Measurements from ENCODE around the gene MIS18A. TPM values are rescaled to one million over a fixed set of nuclear protein-coding genes. Genes with fewer than 3 reads are reported as not detected.

Gene MIS18A
- total RNA-seq, 3 donors from 2014 or later = 4.2 to 10.8 (median 7.2) TPM

DNA sequence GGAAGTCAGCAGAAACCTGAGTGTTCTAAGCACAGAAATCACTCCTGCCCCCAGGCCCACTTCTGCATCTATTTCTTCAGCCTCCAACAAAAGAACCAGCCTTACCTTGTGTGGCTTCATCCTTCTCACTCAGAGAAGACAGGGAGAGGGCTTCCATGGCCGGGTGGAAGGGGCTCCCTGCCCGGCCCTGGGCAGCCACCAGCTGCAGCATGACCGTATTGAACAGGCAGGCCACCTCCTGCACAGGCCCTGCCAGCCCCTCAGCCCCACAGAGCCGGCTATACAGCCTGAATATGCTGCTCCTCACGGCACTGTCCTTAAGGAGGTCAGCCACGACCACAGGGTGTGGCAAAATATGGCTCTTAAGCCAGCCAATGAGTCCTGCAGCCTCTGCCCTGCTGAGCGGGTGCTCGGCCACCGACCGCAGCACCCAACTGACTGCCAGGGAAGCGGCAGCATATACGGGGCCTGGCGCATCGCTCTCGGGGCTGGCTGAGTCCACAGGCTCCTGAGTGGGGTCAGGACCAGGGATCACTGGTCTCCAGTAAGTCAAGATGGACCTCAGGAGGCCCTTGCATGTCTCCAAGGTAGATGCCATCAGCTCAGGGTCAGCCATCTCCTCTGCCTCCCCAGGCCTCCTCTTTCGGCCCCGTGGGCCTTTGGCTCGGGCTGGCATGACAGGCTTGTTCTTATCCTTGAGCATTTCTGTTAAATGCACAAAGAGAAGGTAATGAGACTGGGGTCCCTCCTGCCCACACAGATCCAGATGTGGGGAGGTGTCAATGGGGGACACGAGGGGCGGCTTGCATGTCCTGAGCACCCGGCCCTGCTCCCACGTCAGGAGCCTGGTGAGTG, 37.7 kb upstream of the MIS18A start:
- no peak overlapping the region for H3K4me3 ChIP-seq
- TF ChIP-seq, protein P1, sequence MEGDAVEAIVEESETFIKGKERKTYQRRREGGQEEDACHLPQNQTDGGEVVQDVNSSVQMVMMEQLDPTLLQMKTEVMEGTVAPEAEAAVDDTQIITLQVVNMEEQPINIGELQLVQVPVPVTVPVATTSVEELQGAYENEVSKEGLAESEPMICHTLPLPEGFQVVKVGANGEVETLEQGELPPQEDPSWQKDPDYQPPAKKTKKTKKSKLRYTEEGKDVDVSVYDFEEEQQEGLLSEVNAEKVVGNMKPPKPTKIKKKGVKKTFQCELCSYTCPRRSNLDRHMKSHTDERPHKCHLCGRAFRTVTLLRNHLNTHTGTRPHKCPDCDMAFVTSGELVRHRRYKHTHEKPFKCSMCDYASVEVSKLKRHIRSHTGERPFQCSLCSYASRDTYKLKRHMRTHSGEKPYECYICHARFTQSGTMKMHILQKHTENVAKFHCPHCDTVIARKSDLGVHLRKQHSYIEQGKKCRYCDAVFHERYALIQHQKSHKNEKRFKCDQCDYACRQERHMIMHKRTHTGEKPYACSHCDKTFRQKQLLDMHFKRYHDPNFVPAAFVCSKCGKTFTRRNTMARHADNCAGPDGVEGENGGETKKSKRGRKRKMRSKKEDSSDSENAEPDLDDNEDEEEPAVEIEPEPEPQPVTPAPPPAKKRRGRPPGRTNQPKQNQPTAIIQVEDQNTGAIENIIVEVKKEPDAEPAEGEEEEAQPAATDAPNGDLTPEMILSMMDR (IDR thresholded peaks at IDR 0.05) = no peak
- no peak for TF ChIP-seq POLR2AphosphoS5 (IDR thresholded peaks at IDR 0.05)
- TF ChIP-seq POLR2A (IDR thresholded peaks at IDR 0.05) = no peak
- intact Hi-C loops (cut with DNase I; ENCODE audit: low total_unique reads) = no loop called here
- H3K9me3 ChIP-seq = no peaks in the 10 kb centered on the region
- H3K27me3 ChIP-seq = no peaks in the 10 kb centered on the region
- H3K36me3 ChIP-seq = peaks cover 8% of the 10 kb centered on the region
- no peak overlapping the region for H3K27ac ChIP-seq
- no peak for DNase-seq (ENCODE audit: low spot score in 2 of 2)
- no peaks in the 10 kb centered on the region for H3K4me1 ChIP-seq

DNA sequence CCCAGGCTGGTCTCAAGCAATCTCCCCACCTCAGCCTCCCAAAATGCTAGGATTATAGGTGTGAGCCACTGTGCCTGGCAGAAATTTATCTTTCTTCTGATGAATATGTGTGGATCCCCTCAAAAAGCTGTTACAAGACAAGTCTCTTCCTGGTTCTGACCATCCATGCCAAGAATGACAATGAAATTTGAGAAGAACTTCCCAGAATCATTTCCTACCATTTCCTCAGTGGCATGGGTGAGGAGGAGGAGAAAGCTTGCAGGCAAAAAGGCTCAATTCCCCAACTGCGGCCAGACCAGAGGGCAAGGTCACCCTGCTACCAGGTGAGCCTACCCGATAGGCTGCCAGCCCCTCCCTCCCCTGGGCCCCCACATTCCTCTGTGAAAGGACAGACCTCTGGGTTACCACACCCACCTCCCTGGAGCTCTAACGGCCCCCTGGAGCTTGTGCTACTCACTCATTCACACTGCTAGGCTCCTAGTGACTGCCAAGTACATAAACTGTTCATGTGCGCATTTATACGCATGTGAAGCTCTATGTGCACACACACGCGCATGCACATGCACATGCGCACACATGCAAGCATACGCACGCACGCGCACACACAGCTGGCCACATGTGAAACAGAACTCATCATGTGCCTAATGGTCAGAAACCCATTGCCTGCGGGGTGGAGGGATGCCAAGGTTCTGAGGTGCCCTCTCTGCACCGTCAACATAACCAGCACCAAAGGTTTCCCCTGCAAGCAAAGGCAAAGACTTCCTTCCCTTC, 36.8 kb upstream of the MIS18A start:
- Histone ChIP-seq H3K27me3 (no peaks in the 10 kb centered on the region), H3K4me3 (no peak overlapping the region), H3K4me1 (no peaks in the 10 kb centered on the region), H3K9me3 (no peaks in the 10 kb centered on the region), H3K36me3 (peaks cover 8% of the 10 kb centered on the region), H3K27ac (no peak overlapping the region)
- no peak for DNase-seq (ENCODE audit: low spot score in 2 of 2)
- intact Hi-C loops (cut with DNase I; ENCODE audit: low total_unique reads) = no loop called here
- TF ChIP-seq, protein P1 (IDR thresholded peaks at IDR 0.05) = no peak

DNA sequence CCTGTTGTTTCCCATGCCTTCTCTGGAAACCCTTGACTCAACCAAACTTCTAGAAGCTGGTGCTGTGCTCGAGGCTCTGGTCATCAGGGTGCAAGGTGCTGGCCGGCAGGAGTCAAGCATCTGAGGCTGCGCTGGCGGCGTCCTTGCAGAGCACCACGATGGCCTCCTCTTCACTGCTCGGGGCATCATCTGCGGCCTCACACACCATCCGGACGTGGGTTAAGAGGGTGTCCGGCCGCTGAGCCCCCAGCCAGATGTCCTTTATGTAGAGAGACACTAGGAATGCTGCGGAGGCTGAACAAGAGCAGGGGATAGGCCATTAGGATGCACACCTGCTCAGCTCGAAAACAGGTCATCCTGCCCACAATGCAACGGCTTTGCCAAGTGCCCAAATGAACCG, 36.0 kb upstream of the MIS18A start:
- intact Hi-C loops (cut with DNase I; ENCODE audit: low total_unique reads) = no loop called here
- H3K27me3 ChIP-seq = no peaks in the 10 kb centered on the region
- no peaks in the 10 kb centered on the region for H3K9me3 ChIP-seq
- TF ChIP-seq POLR2A (IDR thresholded peaks at IDR 0.05) = no peak
- no peak for TF ChIP-seq POLR2AphosphoS5 (IDR thresholded peaks at IDR 0.05)
- TF ChIP-seq, protein P1 (IDR thresholded peaks at IDR 0.05) = no peak
- H3K36me3 ChIP-seq = peaks cover 4% of the 10 kb centered on the region
- no peak for DNase-seq (ENCODE audit: low spot score in 2 of 2)
- H3K27ac ChIP-seq = no peak overlapping the region
- no peaks in the 10 kb centered on the region for H3K4me1 ChIP-seq
- no peak overlapping the region for H3K4me3 ChIP-seq

DNA sequence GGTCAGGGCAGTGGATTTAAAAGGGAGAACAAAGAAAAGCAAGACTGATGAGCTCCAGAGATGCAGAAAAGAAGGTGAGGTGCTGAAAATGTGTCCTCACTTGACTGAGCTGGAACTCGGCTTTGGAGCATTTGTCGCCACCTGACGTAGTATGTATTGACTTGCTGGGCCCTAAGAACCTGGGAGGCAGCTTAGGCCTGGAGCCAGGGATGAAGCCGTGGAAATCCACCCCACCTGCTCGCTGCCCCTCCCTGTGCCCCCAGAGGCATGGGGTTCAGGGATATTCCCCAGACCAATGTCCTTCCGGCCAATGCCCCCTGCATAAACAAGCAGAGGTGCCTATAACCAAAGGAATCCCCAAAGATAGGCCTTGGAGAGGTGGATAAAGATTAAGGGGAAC, 34.1 kb upstream of the MIS18A start:
- TF ChIP-seq POLR2AphosphoS5 (IDR thresholded peaks at IDR 0.05) (no peak), POLR2A (IDR thresholded peaks at IDR 0.05) (no peak)
- TF ChIP-seq, protein P1 (IDR thresholded peaks at IDR 0.05) = no peak
- H3K36me3 ChIP-seq = no peaks in the 10 kb centered on the region
- H3K27ac ChIP-seq = no peak overlapping the region
- H3K4me3 ChIP-seq = no peak overlapping the region
- DNase-seq (ENCODE audit: low spot score in 2 of 2) = no peak
- no peaks in the 10 kb centered on the region for H3K27me3 ChIP-seq
- intact Hi-C loops (cut with DNase I; ENCODE audit: low total_unique reads) = no loop called here
- no peaks in the 10 kb centered on the region for H3K4me1 ChIP-seq
- H3K9me3 ChIP-seq = no peaks in the 10 kb centered on the region

DNA sequence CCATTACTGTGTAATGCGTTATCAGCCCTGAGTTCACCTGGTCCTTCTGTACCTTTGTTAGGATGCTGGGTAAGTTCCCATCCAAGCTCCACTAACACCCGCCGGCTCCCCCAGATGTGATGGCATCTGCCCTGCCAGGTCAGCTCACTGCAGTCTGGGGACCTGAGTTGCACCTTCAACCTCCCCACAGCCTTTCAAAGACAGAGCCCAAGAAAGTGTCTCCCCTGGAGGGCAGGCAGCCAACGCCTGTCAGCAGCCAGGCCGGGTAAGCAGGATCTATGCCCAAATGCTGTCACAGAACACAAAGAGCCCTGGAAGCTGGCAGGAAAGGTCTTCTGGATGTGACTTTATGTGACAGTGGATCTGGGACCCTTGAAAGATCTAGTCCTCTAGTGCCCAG, 33.5 kb upstream of the MIS18A start:
- no peak overlapping the region for H3K27ac ChIP-seq
- no peaks in the 10 kb centered on the region for H3K27me3 ChIP-seq
- DNase-seq (ENCODE audit: low spot score in 2 of 2) = no peak
- H3K9me3 ChIP-seq = no peaks in the 10 kb centered on the region
- H3K4me3 ChIP-seq = no peak overlapping the region
- TF ChIP-seq POLR2A (IDR thresholded peaks at IDR 0.05) = no peak
- TF ChIP-seq, protein P1 (IDR thresholded peaks at IDR 0.05) = no peak
- TF ChIP-seq POLR2AphosphoS5 (IDR thresholded peaks at IDR 0.05) = no peak
- H3K4me1 ChIP-seq = no peaks in the 10 kb centered on the region
- H3K36me3 ChIP-seq = no peaks in the 10 kb centered on the region
- intact Hi-C loops (cut with DNase I; ENCODE audit: low total_unique reads) = no loop called here
